Brain microvascular endothelial cell (primary cell): ENCODE data around the gene SOHLH1.
A peak's percentile ranks its signal among the peaks of the same experiment; 100 is the strongest.

Experiments
- DNase-seq: peaks from one replicate; pipeline ENCODE4 v3.0.0-alpha.2; 2020
- H3K27ac ChIP-seq: fragments of 250-450 bp; sonication (Bioruptor Pico); 2 replicates; pipeline ENCODE4 v1.5.1; 2020; ENCODE audit warnings: mild to moderate bottlenecking, moderate library complexity
- H3K27me3 ChIP-seq: fragments of 250-450 bp; sonication (Bioruptor Pico); replicated peaks from 2 replicates; pipeline ENCODE4 v1.5.1; 2020; ENCODE audit warnings: mild to moderate bottlenecking
- H3K36me3 ChIP-seq: fragments of 250-450 bp; sonication (Bioruptor Pico); replicated peaks from 2 replicates; pipeline ENCODE4 v1.5.1; 2020; ENCODE audit warnings: mild to moderate bottlenecking
- H3K4me3 ChIP-seq: 2 replicates; pipeline ENCODE4 v1.5.1; 2011; ENCODE audit warnings: low read depth, mild to moderate bottlenecking, control low read depth, low read length, moderate library complexity
- CTCF ChIP-seq: IDR thresholded peaks from 2 replicates; pipeline ENCODE4 v1.5.1; 2011; ENCODE audit warnings: low read depth, mild to moderate bottlenecking, moderate library complexity, low read length, control low read depth, inconsistent platforms; ENCODE audit errors: missing control alignments
- in situ Hi-C: cut with HindIII; loops from 2 replicates; pipeline ENCODE4 v1.10.0; 2017; ENCODE audit warnings: low sequenced_read_pairs, low pct_ligation_motif_present

SOHLH1 gene

DNA sequence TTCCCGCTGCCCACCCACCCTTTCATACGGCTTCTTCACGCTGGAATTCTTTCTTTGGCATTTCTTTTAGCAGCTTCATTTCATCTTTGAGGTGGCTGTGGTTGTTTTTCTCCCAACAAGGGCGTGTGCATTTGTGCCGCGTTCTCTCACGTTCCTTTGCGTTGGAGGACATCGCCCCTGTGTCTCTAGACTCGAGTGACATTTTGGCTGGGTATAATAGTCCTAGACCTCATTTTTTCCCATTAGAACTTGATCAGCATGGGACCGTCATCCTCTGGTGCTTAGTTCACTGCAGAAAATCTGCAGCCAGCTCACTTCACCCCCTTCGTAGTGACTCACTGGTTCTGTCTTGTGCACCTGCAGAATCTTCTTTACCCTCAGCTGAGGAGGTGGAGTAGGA, 32.2 kb upstream of the SOHLH1 start:
- Histone ChIP-seq H3K4me3 (no peak overlapping the region), H3K27ac (no peak overlapping the region), H3K27me3 (peaks cover 23% of the 10 kb centered on the region), H3K36me3 (no peaks in the 10 kb centered on the region)
- in situ Hi-C loops: no loop called here
- no peak for DNase-seq
- TF ChIP-seq CTCF: no peak

DNA sequence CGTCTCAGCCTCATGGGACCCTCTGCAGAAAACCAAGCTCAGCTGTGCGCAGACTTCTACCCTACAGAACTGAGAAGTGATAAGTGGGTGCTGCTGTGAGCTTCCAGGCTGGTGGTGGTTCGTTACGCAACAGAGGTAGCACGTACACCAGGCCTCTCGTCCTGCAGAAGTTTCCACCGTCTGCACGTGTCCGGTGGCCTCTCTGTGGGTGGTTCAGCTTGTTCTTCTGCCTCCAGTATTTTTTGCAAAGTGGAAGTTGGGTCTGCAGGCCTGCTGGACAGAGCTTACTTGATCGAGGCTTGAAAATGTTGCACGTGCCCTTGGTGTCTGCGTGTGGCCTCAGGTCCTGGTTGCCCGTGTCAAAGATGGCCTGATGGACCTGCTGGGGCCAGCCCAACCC, 30.2 kb upstream of the SOHLH1 start:
- in situ Hi-C loops: no loop called here
- no peak for DNase-seq
- H3K27me3 ChIP-seq: peaks cover 17% of the 10 kb centered on the region
- TF ChIP-seq CTCF: no peak
- no peak overlapping the region for H3K27ac ChIP-seq
- no peaks in the 10 kb centered on the region for H3K36me3 ChIP-seq
- H3K4me3 ChIP-seq: no peak overlapping the region

- in situ Hi-C loops: no loop called here
- TF ChIP-seq CTCF: no peak
- H3K4me3 ChIP-seq: no peak overlapping the region
- no peaks in the 10 kb centered on the region for H3K36me3 ChIP-seq
- H3K27me3 ChIP-seq: peaks cover 17% of the 10 kb centered on the region
- no peak for DNase-seq
- H3K27ac ChIP-seq: no peak overlapping the region
These were observed 29.3 kb upstream of the SOHLH1 start for GRCh38 chr9:135728436-135729110.

DNA sequence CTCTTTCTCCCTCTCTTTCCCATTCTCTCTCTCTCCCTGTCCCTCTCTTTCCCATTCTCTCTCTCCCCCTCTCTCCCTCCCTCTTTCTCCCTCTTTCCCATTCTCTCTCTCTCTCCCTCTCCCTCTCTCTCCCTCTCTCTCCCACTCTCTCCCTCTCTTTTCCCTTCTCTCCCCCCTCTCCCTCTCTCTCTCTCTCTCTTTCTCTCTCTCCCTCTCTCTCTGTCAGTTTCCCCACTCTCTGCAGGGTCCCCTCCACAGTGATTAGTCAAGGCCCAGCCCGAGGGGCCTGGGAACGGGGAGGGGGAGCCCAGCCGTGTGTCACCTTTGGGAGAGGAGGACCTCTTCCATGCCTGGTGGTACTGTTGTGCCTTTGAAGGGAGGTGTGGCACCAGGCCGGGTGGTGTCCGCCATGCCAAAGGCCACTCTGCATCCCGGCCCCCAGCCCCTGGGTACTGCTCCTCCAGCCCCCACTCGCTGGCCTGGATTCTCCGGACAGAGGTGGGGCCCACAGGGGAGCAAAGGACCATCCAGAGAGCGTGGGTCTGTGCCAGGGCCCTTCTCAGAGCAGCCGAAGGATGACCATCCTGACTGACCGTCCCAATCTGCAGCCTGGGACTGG, 28.1 kb upstream of the SOHLH1 start:
- no peak for TF ChIP-seq CTCF
- H3K27me3 ChIP-seq: peaks cover 17% of the 10 kb centered on the region
- H3K4me3 ChIP-seq: no peak overlapping the region
- H3K36me3 ChIP-seq: no peaks in the 10 kb centered on the region
- DNase-seq: no peak
- no peak overlapping the region for H3K27ac ChIP-seq
- in situ Hi-C loops: no loop called here

- H3K36me3 ChIP-seq: no peaks in the 10 kb centered on the region
- in situ Hi-C loops: no loop called here
- peaks cover 17% of the 10 kb centered on the region for H3K27me3 ChIP-seq
- peak; percentile 10 for TF ChIP-seq CTCF
- H3K4me3 ChIP-seq: no peak overlapping the region
- no peak overlapping the region for H3K27ac ChIP-seq
- no peak for DNase-seq
These were observed 27.0 kb upstream of the SOHLH1 start for GRCh38 chr9:135726138-135726853.
